ENCODE data around the gene JAZF1. TPM values are rescaled to one million over a fixed set of nuclear protein-coding genes. Genes with fewer than 3 reads are reported as not detected.
A peak's percentile ranks its signal among the peaks of the same experiment; 100 is the strongest.

JAZF1 gene
- total RNA-seq, 1 experiment from 2014 or later, result 0.90 TPM

GRCh38 chr7:28095231-28095630 is 85.4 kb downstream of the JAZF1 start:
- ChIA-PET POLR2A (ENCODE audit: unreplicated experiment) (no interaction called here), CTCF (interaction anchor here (0.5 to 1.1 kb wide), 3 partner anchors 462 to 1725 kb away, joined by 3 to 4 read pairs (median 4); no protein-coding TSS in a partner anchor)
- Histone ChIP-seq H3K36me3 (ENCODE audit: low read depth) (no peaks in the 10 kb centered on the region), H3K27me3 (ENCODE audit: insufficient read depth, low read depth) (no peaks in the 10 kb centered on the region), H3K79me2 (ENCODE audit: low read depth) (no peaks in the 10 kb centered on the region), H3K4me3 (no peak overlapping the region), H4K20me1 (ENCODE audit: insufficient read depth) (no peaks in the 10 kb centered on the region), H3K27ac (no peak overlapping the region), H3K9me2 (ENCODE audit: insufficient read depth) (no peaks in the 10 kb centered on the region), H3K4me2 (no peak overlapping the region), H3K4me1 (replicated peaks; ENCODE audit: insufficient read depth) (0 out of 2 replicates have a peak, but pooled peaks cover 3% of the 10 kb centered on the region), H3K9me3 (ENCODE audit: insufficient read depth, low read depth) (no peaks in the 10 kb centered on the region), H2AFZ (no peak overlapping the region), H3F3A (ENCODE audit: insufficient read depth, low read depth) (no peaks in the 10 kb centered on the region)
- DNase-seq, result no peak
- intact Hi-C loops (cut with micrococcal nuclease; ENCODE audit: unreplicated experiment), result loop anchor here (10.0 kb wide), 1 partner anchor 930 kb away; the partner anchor contains the start of gene HOXA9
- no peak for TF ChIP-seq EZH2 (IDR thresholded peaks at IDR 0.05; ENCODE audit: low read depth)
- TF ChIP-seq CTCF (conservative IDR thresholded peaks at IDR 0.05), result no peak
- BruUV-seq (replicated peaks), result no TSS peak

- H3K9me3 ChIP-seq (ENCODE audit: insufficient read depth, low read depth), result no peaks in the 10 kb centered on the region
- H3K4me3 ChIP-seq, result no peak overlapping the region
- H3K27ac ChIP-seq, result no peak overlapping the region
- H3K36me3 ChIP-seq (ENCODE audit: low read depth), result no peaks in the 10 kb centered on the region
- H3K4me2 ChIP-seq, result no peak overlapping the region
- DNase-seq, result peak; percentile 58 to 88
- no peaks in the 10 kb centered on the region for H4K20me1 ChIP-seq (ENCODE audit: insufficient read depth)
- TF ChIP-seq EZH2 (IDR thresholded peaks at IDR 0.05; ENCODE audit: low read depth), result no peak
- peak; percentile 96 for TF ChIP-seq CTCF (conservative IDR thresholded peaks at IDR 0.05)
- no peaks in the 10 kb centered on the region for H3K79me2 ChIP-seq (ENCODE audit: low read depth)
- CTCF ChIA-PET, result interaction anchor here (0.6 to 1.7 kb wide), 27 partner anchors 11 to 1412 kb away, joined by 3 to 32 read pairs (median 4); partner anchors contain the start of gene HOXA13
- intact Hi-C loops (cut with micrococcal nuclease; ENCODE audit: unreplicated experiment), result loop anchor here (1.0 to 10.0 kb wide), 5 partner anchors 172 to 929 kb away; partner anchors contain the start of gene HOXA9
- H3K4me1 ChIP-seq (replicated peaks; ENCODE audit: insufficient read depth), result 0 out of 2 replicates have a peak, but pooled peaks cover 3% of the 10 kb centered on the region
- POLR2A ChIA-PET (ENCODE audit: unreplicated experiment), result no interaction called here
- H3F3A ChIP-seq (ENCODE audit: insufficient read depth, low read depth), result no peaks in the 10 kb centered on the region
- no TSS peak for BruUV-seq (replicated peaks)
- H3K9me2 ChIP-seq (ENCODE audit: insufficient read depth), result no peaks in the 10 kb centered on the region
- no peaks in the 10 kb centered on the region for H3K27me3 ChIP-seq (ENCODE audit: insufficient read depth, low read depth)
- H2AFZ ChIP-seq, result no peak overlapping the region
Measured at GRCh38 chr7:28093623-28094232, 86.9 kb downstream of the JAZF1 start.

GRCh38 chr7:28091190-28091589 is 89.4 kb downstream of the JAZF1 start:
- no peak overlapping the region for H2AFZ ChIP-seq
- intact Hi-C loops (cut with micrococcal nuclease; ENCODE audit: unreplicated experiment), result loop anchor here (5.0 to 10.0 kb wide), 3 partner anchors 309 to 926 kb away; partner anchors contain the start of gene HOXA9
- H3K27ac ChIP-seq, result no peak overlapping the region
- no TSS peak for BruUV-seq (replicated peaks)
- H3K79me2 ChIP-seq (ENCODE audit: low read depth), result no peaks in the 10 kb centered on the region
- TF ChIP-seq CTCF (conservative IDR thresholded peaks at IDR 0.05), result no peak
- no peak for TF ChIP-seq EZH2 (IDR thresholded peaks at IDR 0.05; ENCODE audit: low read depth)
- no peaks in the 10 kb centered on the region for H3K9me2 ChIP-seq (ENCODE audit: insufficient read depth)
- H4K20me1 ChIP-seq (ENCODE audit: insufficient read depth), result no peaks in the 10 kb centered on the region
- no peak overlapping the region for H3K4me2 ChIP-seq
- no peaks in the 10 kb centered on the region for H3K9me3 ChIP-seq (ENCODE audit: insufficient read depth, low read depth)
- no peaks in the 10 kb centered on the region for H3K27me3 ChIP-seq (ENCODE audit: insufficient read depth, low read depth)
- H3K36me3 ChIP-seq (ENCODE audit: low read depth), result no peaks in the 10 kb centered on the region
- no peak for DNase-seq
- no peak overlapping the region for H3K4me3 ChIP-seq
- H3K4me1 ChIP-seq (replicated peaks; ENCODE audit: insufficient read depth), result no peaks in the 10 kb centered on the region
- no peaks in the 10 kb centered on the region for H3F3A ChIP-seq (ENCODE audit: insufficient read depth, low read depth)
- ChIA-PET POLR2A (ENCODE audit: unreplicated experiment) (no interaction called here), CTCF (no interaction called here)

All from PC-9 (cell line).